Measurements from ENCODE around the gene HAT1.

The HAT1 gene

GRCh38 chr2:171965238-171965637 is 43.0 kb downstream of the HAT1 start:
- DNase-seq (ENCODE audit: extremely low read depth, insufficient read length), result no peak

GRCh38 chr2:171965661-171966060 is 43.4 kb downstream of the HAT1 start:
- H3K36me3 ChIP-seq (ENCODE audit: control insufficient read depth, insufficient read depth, low read length), result peaks cover 3% of the 10 kb centered on the region
- no peak for TF ChIP-seq CTCF (IDR thresholded peaks at IDR 0.05; ENCODE audit: insufficient read depth, low read length, poor library complexity, severe bottlenecking)
- no peaks in the 10 kb centered on the region for H3K27me3 ChIP-seq (replicated peaks; ENCODE audit: control insufficient read depth, insufficient read depth, low read length)
- H3K4me3 ChIP-seq (replicated peaks; ENCODE audit: low read depth, low read length), result no peak overlapping the region
- DNase-seq (ENCODE audit: extremely low read depth, insufficient read length), result no peak

More at GRCh38 chr2:171965238-171965637, 43.0 kb downstream of the HAT1 start:
- TF ChIP-seq CTCF (IDR thresholded peaks at IDR 0.05; ENCODE audit: insufficient read depth, low read length, poor library complexity, severe bottlenecking), result no peak
- H3K27me3 ChIP-seq (replicated peaks; ENCODE audit: control insufficient read depth, insufficient read depth, low read length), result no peaks in the 10 kb centered on the region
- H3K4me3 ChIP-seq (replicated peaks; ENCODE audit: low read depth, low read length), result no peak overlapping the region
- H3K36me3 ChIP-seq (ENCODE audit: control insufficient read depth, insufficient read depth, low read length), result peaks cover 3% of the 10 kb centered on the region

GRCh38 chr2:171966235-171966634 is 44.0 kb downstream of the HAT1 start:
- Histone ChIP-seq H3K36me3 (ENCODE audit: control insufficient read depth, insufficient read depth, low read length) (peaks cover 3% of the 10 kb centered on the region), H3K27me3 (replicated peaks; ENCODE audit: control insufficient read depth, insufficient read depth, low read length) (no peaks in the 10 kb centered on the region), H3K4me3 (replicated peaks; ENCODE audit: low read depth, low read length) (no peak overlapping the region)
- no peak for DNase-seq (ENCODE audit: extremely low read depth, insufficient read length)
- TF ChIP-seq CTCF (IDR thresholded peaks at IDR 0.05; ENCODE audit: insufficient read depth, low read length, poor library complexity, severe bottlenecking), result no peak

GRCh38 chr2:171966688-171967087 is 44.4 kb downstream of the HAT1 start:
- Histone ChIP-seq H3K27me3 (replicated peaks; ENCODE audit: control insufficient read depth, insufficient read depth, low read length) (no peaks in the 10 kb centered on the region), H3K36me3 (ENCODE audit: control insufficient read depth, insufficient read depth, low read length) (peaks cover 3% of the 10 kb centered on the region), H3K4me3 (replicated peaks; ENCODE audit: low read depth, low read length) (no peak overlapping the region)
- DNase-seq (ENCODE audit: extremely low read depth, insufficient read length), result no peak
- TF ChIP-seq CTCF (IDR thresholded peaks at IDR 0.05; ENCODE audit: insufficient read depth, low read length, poor library complexity, severe bottlenecking), result no peak

- Histone ChIP-seq H3K36me3 (ENCODE audit: control insufficient read depth, insufficient read depth, low read length) (peaks cover 3% of the 10 kb centered on the region), H3K27me3 (replicated peaks; ENCODE audit: control insufficient read depth, insufficient read depth, low read length) (no peaks in the 10 kb centered on the region), H3K4me3 (replicated peaks; ENCODE audit: low read depth, low read length) (no peak overlapping the region)
- no peak for DNase-seq (ENCODE audit: extremely low read depth, insufficient read length)
- no peak for TF ChIP-seq CTCF (IDR thresholded peaks at IDR 0.05; ENCODE audit: insufficient read depth, low read length, poor library complexity, severe bottlenecking)
These were observed 46.2 kb downstream of the HAT1 start for GRCh38 chr2:171968509-171968908.

- TF ChIP-seq CTCF (IDR thresholded peaks at IDR 0.05; ENCODE audit: insufficient read depth, low read length, poor library complexity, severe bottlenecking), result no peak
- no peak overlapping the region for H3K4me3 ChIP-seq (replicated peaks; ENCODE audit: low read depth, low read length)
- no peak for DNase-seq (ENCODE audit: extremely low read depth, insufficient read length)
- H3K27me3 ChIP-seq (replicated peaks; ENCODE audit: control insufficient read depth, insufficient read depth, low read length), result no peaks in the 10 kb centered on the region
- peaks cover 1% of the 10 kb centered on the region; the same call in 1 of the 2 replicates for H3K36me3 ChIP-seq (ENCODE audit: control insufficient read depth, insufficient read depth, low read length)
These were observed 50.2 kb downstream of the HAT1 start for GRCh38 chr2:171972329-171972982.
